WTC11 (cell line): Measurements from ENCODE around the gene PLEKHA5.

Source experiments
- CTCF ChIP-seq: fragments of 200-600 bp; IDR thresholded peaks from 2 replicates; pipeline ENCODE4 v1.8.0; 2022; ENCODE audit warnings: antibody characterized with exemption
- JUN ChIP-seq: sonication (generic); formaldehyde crosslinking; IDR thresholded peaks from 2 replicates; pipeline ENCODE4 v1.8.0; 2023; ENCODE audit warnings: mild to moderate bottlenecking, missing genetic modification reagents

GRCh38 chr12:19169222-19169621 is 39.7 kb downstream of the PLEKHA5 start:
- TF ChIP-seq JUN (CRISPR knock-in tag): no peak
- TF ChIP-seq CTCF: no peak
